HepG2 (cell line): ENCODE results near the gene COA3. TPM values are rescaled to one million over a fixed set of nuclear protein-coding genes. Genes with fewer than 3 reads are reported as not detected.

Source experiments
- HNF4G ChIP-seq, 2 experiments: sonication (generic) in 1 of 2; formaldehyde crosslinking in 1 of 2; IDR thresholded peaks; 2 replicates each; pipeline versions ENCODE4 v1.4.0 to v1.6.1; 2011 to 2020; ENCODE audit warnings: borderline replicate concordance in 2 of 2, low read depth in 2 of 2, mild to moderate bottlenecking in 2 of 2, low read length in 1 of 2, missing genetic modification reagents in 1 of 2, moderate library complexity in 1 of 2
- RFXANK ChIP-seq: IDR thresholded peaks from 2 replicates; pipeline ENCODE4 v1.6.1; 2016
- SIN3A ChIP-seq: IDR thresholded peaks from 2 replicates; pipeline ENCODE4 v1.6.1; 2011; ENCODE audit warnings: low read depth, mild to moderate bottlenecking, control low read depth, low read length, borderline replicate concordance
- SMAD3 ChIP-seq: sonication (generic); formaldehyde crosslinking; IDR thresholded peaks from 2 replicates; pipeline ENCODE4 v1.4.0; 2020; ENCODE audit warnings: missing genetic modification reagents
- SOX13 ChIP-seq, 3 experiments: fragments of 450-650 bp in 1 of 3; sonication (generic) in 1 of 3; formaldehyde crosslinking in 1 of 3; IDR thresholded peaks in 2 of 3; conservative IDR thresholded peaks in 1 of 3; 2 replicates each; pipeline versions ENCODE4 v1.5.0 to v1.6.1; 2016 to 2020; ENCODE audit warnings: antibody characterized with exemption in 1 of 3, mild to moderate bottlenecking in 1 of 3, missing compliant biosample characterization in 1 of 3, missing genetic modification reagents in 1 of 3, moderate library complexity in 1 of 3
- ZBED4 ChIP-seq: sonication (generic); formaldehyde crosslinking; IDR thresholded peaks from 2 replicates; pipeline ENCODE4 v1.4.0; 2020; ENCODE audit warnings: missing genetic modification reagents, borderline replicate concordance
- ZHX1 ChIP-seq: sonication (generic); formaldehyde crosslinking; IDR thresholded peaks from 2 replicates; pipeline ENCODE4 v1.8.1; 2022; ENCODE audit warnings: low read depth, mild to moderate bottlenecking, missing genetic modification reagents
- ZNF329 ChIP-seq: sonication (generic); formaldehyde crosslinking; IDR thresholded peaks from 2 replicates; pipeline ENCODE4 v1.9.0; 2021; ENCODE audit warnings: low read depth, mild to moderate bottlenecking, missing genetic modification reagents
- ZNF549 ChIP-seq: sonication (generic); formaldehyde crosslinking; IDR thresholded peaks from 2 replicates; pipeline ENCODE4 v1.5.0; 2020; ENCODE audit warnings: missing genetic modification reagents
- ZNF616 ChIP-seq: sonication (generic); formaldehyde crosslinking; IDR thresholded peaks from 2 replicates; pipeline ENCODE4 v1.5.0; 2020; ENCODE audit warnings: low read depth, mild to moderate bottlenecking, missing genetic modification reagents
- ZNF777 ChIP-seq: sonication (generic); formaldehyde crosslinking; IDR thresholded peaks from 2 replicates; pipeline ENCODE4 v1.4.0; 2020; ENCODE audit warnings: missing genetic modification reagents
- polyA plus RNA-seq, 8 experiments: library from polyadenylated mRNA; depleted of rRNA in 3 of 8; stranded (reverse) in 7 of 8; unstranded in 1 of 8; fragments of >200 nt; fragmentation: Illumina TruSeq in 4 of 8; extraction: Trizol in 4 of 8; gene quantifications; 2 replicates each; pipeline versions ENCODE4 v1.2.1 to v1.2.3, GENCODE V29; 2011 to 2016; ENCODE audit warnings: low read depth in 4 of 8, missing spikeins in 1 of 8, mixed read lengths in 1 of 8; ENCODE audit not compliant: insufficient read depth in 1 of 8
- total RNA-seq, 5 experiments: library from RNA; depleted of rRNA; stranded (reverse); fragments of >200 nt; fragmentation: Illumina TruSeq; extraction: Trizol; gene quantifications; 2 replicates each; pipeline ENCODE4 v1.2.3, GENCODE V29; 2016; ENCODE audit warnings: low read depth in 1 of 5
- TF ChIP-seq, protein P1 (sequence below): sonication (generic); formaldehyde crosslinking; IDR thresholded peaks from 2 replicates; pipeline ENCODE4 v1.8.1; 2022; ENCODE audit warnings: mild to moderate bottlenecking, missing genetic modification reagents
- TF ChIP-seq, protein P2 (sequence below): IDR thresholded peaks from 2 replicates; pipeline ENCODE4 v1.6.1; 2016; ENCODE audit warnings: control low read depth

COA3 gene
- total and polyA plus RNA-seq, 2 of the 13 experiments (the other 11 are each of a cell fraction or from before 2014, with no cell fraction given): 133 to 202 TPM

DNA sequence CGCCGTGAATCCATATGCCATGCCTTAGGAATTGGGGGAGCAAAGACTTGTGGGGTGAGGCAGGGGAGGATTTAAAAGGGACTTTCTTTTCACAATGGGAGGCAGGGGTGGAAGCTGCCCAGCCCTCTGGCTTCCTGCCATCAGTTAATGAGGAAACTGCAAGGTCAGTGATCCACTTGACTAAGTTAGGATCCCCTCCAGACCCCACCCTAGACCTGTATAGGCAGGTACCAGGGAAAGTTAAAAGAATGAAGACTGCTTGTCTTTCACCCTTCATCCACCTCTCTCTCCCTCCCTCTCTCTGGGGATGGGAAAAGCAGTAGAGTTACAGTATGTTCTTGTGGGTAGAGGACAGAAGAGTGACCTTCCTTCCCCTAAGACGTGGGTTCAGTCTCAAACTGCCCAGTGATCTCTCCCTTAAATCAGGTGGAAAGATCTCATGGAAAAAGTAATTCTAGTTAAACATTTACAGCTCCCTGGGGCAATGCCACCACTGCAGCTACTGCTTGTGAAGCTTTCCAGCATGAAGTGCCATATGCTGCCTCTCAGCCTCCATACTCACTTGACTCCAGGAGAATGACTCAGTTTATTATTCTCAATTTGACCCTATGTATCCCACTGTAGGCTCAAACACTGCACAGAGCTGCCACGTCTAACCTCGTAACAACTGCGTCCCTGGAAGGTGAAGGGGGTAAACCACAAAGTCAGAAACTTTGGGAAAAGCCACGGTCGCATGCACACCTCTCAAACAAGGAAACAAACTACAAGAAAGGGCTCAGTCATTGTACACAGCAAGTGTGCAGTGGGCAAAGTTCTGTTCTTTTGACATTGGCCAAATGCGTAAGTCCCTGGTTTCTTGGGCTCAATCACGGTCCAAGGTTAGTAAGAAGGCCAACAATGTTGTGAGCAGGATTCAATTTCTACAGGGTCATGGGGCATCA is 1.2 kb downstream of the COA3 start (continued):
- TF ChIP-seq, protein P1, sequence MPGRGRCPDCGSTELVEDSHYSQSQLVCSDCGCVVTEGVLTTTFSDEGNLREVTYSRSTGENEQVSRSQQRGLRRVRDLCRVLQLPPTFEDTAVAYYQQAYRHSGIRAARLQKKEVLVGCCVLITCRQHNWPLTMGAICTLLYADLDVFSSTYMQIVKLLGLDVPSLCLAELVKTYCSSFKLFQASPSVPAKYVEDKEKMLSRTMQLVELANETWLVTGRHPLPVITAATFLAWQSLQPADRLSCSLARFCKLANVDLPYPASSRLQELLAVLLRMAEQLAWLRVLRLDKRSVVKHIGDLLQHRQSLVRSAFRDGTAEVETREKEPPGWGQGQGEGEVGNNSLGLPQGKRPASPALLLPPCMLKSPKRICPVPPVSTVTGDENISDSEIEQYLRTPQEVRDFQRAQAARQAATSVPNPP (CRISPR knock-in tag): no peak
- no peak for TF ChIP-seq SMAD3 (CRISPR knock-in tag)
- TF ChIP-seq ZNF549 (CRISPR knock-in tag): no peak
- TF ChIP-seq, protein P2, sequence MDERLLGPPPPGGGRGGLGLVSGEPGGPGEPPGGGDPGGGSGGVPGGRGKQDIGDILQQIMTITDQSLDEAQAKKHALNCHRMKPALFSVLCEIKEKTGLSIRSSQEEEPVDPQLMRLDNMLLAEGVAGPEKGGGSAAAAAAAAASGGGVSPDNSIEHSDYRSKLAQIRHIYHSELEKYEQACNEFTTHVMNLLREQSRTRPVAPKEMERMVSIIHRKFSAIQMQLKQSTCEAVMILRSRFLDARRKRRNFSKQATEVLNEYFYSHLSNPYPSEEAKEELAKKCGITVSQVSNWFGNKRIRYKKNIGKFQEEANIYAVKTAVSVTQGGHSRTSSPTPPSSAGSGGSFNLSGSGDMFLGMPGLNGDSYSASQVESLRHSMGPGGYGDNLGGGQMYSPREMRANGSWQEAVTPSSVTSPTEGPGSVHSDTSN (CRISPR knock-in tag): no peak
- TF ChIP-seq SIN3A: peak; percentile 42; the same call in 1 of the 2 replicates
- TF ChIP-seq HNF4G (IDR thresholded peaks at IDR 0.05; ENCODE audit: borderline replicate concordance, low read depth, low read length): no peak; the same call in 1 of the 2 replicates
- TF ChIP-seq HNF4G (CRISPR knock-in tag; IDR thresholded peaks at IDR 0.05; ENCODE audit: borderline replicate concordance, low read depth): no peak
- TF ChIP-seq ZNF329: no peak
- 0 out of 2 replicates have a peak, but pooled peaks have one; percentile 39 for TF ChIP-seq RFXANK (CRISPR knock-in tag)
- no peak; the same call in 1 of the 2 replicates for TF ChIP-seq ZBED4 (CRISPR knock-in tag)
- no peak; the same call in 1 of the 2 replicates for TF ChIP-seq ZHX1
- no peak for TF ChIP-seq ZNF777 (CRISPR knock-in tag)
- TF ChIP-seq ZNF616 (CRISPR knock-in tag): no peak
- TF ChIP-seq SOX13 (IDR thresholded peaks at IDR 0.05): no peak
- no peak for TF ChIP-seq SOX13 (CRISPR knock-in tag; conservative IDR thresholded peaks at IDR 0.05 in 1 of 2, IDR thresholded peaks at IDR 0.05 in 1 of 2)
